Panc1 (cell line): ENCODE data around the gene PIAS1. TPM values are rescaled to one million over a fixed set of nuclear protein-coding genes. Genes with fewer than 3 reads are reported as not detected.
"Not testable (repeated sequence)": the region's sequence is repeated elsewhere in the genome, so short reads cannot be mapped to it uniquely, and the experiment has no call there.

Source experiments
- ATAC-seq: fragments of 200-7000 bp; cut with Tn5 transposase; 2 replicates; pipeline ENCODE4 v1.9.1; 2020; ENCODE audit warnings: mild to moderate bottlenecking, moderate library complexity
- BruUV-seq: library from RNA; stranded (reverse); fragments of 400-500 nt; replicated peaks from 2 replicates; lab custom pipeline; 2021; lab: Mats Ljungman, UMichigan
- CTCF ChIA-PET: fragments of 300-600 bp; sonication (Branson Sonifier 250); formaldehyde crosslinking; loops from one replicate; lab custom pipeline; 2022; ENCODE audit warnings: antibody characterized with exemption; lab: Charles Lee
- POLR2A ChIA-PET: fragments of 300-600 bp; sonication (Branson Sonifier 250); formaldehyde crosslinking; loops from one replicate; lab custom pipeline; 2022; ENCODE audit warnings: antibody characterized with exemption; lab: Charles Lee
- DNase-seq: peaks from one replicate; pipeline ENCODE4 v3.0.0-alpha.2; 2010; ENCODE audit warnings: low read depth, low spot score
- H3K27ac ChIP-seq: 2 replicates; pipeline ENCODE4 v1.5.1; 2011; ENCODE audit warnings: mild to moderate bottlenecking, low read length, inconsistent platforms
- H3K27me3 ChIP-seq: fragments of 200-500 bp; sonication (Bioruptor generic); 2 replicates; pipeline ENCODE4 v1.6.0; 2014; ENCODE audit warnings: low read length, inconsistent platforms; ENCODE audit not compliant: control insufficient read depth, insufficient read depth
- H3K36me3 ChIP-seq: fragments of 200-500 bp; sonication (Bioruptor generic); 2 replicates; pipeline ENCODE4 v1.5.1; 2014; ENCODE audit warnings: inconsistent platforms, mild to moderate bottlenecking, low read length, moderate library complexity; ENCODE audit not compliant: control insufficient read depth, insufficient read depth
- H3K4me1 ChIP-seq: 2 replicates; pipeline ENCODE4 v1.5.1; 2011; ENCODE audit warnings: inconsistent platforms, mild to moderate bottlenecking, low read length, moderate library complexity; ENCODE audit not compliant: control insufficient read depth, insufficient read depth
- H3K4me3 ChIP-seq, 2 experiments: 2 replicates each; pipeline ENCODE4 v1.5.1; 2011 to 2012; ENCODE audit warnings: low read depth in 2 of 2, low read length in 2 of 2, mild to moderate bottlenecking in 2 of 2, inconsistent platforms in 1 of 2, moderate library complexity in 1 of 2
- H3K9me3 ChIP-seq: fragments of 200-500 bp; sonication (Bioruptor generic); 2 replicates; pipeline ENCODE4 v1.5.1; 2014; ENCODE audit warnings: low read depth, mild to moderate bottlenecking, inconsistent platforms, low read length, moderate library complexity; ENCODE audit not compliant: control insufficient read depth, insufficient read depth
- POLR2AphosphoS5 ChIP-seq: IDR thresholded peaks from 2 replicates; pipeline ENCODE4 v1.6.1; 2012; ENCODE audit warnings: mild to moderate bottlenecking, low read depth, low read length, moderate library complexity
- SIN3A ChIP-seq: IDR thresholded peaks from 2 replicates; pipeline ENCODE4 v1.6.1; 2012; ENCODE audit warnings: low read depth, mild to moderate bottlenecking, low read length, moderate library complexity, borderline replicate concordance; ENCODE audit not compliant: insufficient read depth
- TCF7L2 ChIP-seq: IDR thresholded peaks from 2 replicates; pipeline ENCODE4 v1.6.1; 2011; ENCODE audit warnings: mild to moderate bottlenecking, low read depth, low read length, inconsistent platforms
- in situ Hi-C: cut with HindIII; loops from 2 replicates; pipeline ENCODE4 v1.10.0; 2016; ENCODE audit warnings: low sequenced_read_pairs, low pct_unique_long_range_greater_than_20kb
- intact Hi-C: fragments of 100-400 bp; cut with micrococcal nuclease; formaldehyde crosslinking; loops from one replicate; pipeline ENCODE4 v1.10.0; 2022; ENCODE audit not compliant: unreplicated experiment
- total RNA-seq: library from RNA; stranded (reverse); gene quantifications from one replicate; pipeline ENCODE4 v1.2.1, GENCODE V29; 2021; ENCODE audit not compliant: unreplicated experiment
- TF ChIP-seq, protein P1 (sequence below), 2 experiments: IDR thresholded peaks; 2 replicates each; pipeline ENCODE4 v1.6.1; 2011 to 2012; ENCODE audit warnings: low read depth in 2 of 2, control low read depth in 1 of 2, low read length in 1 of 2, mild to moderate bottlenecking in 1 of 2, moderate library complexity in 1 of 2; ENCODE audit not compliant: insufficient read depth in 1 of 2
- TF ChIP-seq, protein P2 (sequence below): fragments of 450-650 bp; IDR thresholded peaks from 2 replicates; pipeline ENCODE4 v1.5.1; 2017; ENCODE audit warnings: mild to moderate bottlenecking

Gene PIAS1
- total RNA-seq, 1 experiment from 2014 or later = 44.5 TPM

DNA sequence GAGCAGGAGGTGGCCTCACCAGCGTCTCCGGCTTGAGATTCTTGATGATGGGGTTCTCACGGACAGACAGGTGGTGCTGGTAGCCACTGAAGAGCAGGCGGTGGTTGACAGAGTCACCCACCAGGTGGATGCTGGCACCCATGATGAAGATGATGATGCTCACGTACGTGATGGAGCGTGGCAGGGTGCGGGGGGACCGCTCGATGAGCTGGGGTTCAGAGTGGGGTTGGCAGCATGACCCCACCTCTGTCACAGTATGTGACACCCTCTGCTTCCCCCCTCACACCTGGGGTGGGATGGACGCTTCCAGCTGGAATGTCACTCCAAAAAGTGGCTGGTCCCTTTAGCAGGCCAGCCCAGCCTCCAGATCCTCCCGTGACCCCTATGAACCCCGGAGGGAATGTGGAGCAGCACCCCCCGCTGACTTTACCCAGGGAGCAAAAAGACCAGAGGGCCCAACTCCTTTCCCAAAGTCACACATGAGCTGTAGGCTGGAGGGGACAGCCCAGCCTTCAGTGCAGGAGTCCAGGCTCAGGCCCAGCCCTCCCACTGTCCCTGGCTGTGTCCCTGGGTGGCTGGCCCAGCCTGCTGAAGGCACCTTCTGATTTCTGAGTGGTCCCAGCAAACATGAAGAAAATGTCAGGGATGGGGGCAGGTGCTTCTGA is 157.7 kb downstream of the PIAS1 start:
- BruUV-seq = no TSS peak
- intact Hi-C loops = no loop called here
- H3K4me1 ChIP-seq = peaks cover 2% of the 10 kb centered on the region
- in situ Hi-C loops = no loop called here
- H3K9me3 ChIP-seq = no peaks in the 10 kb centered on the region
- ATAC-seq (no peak), DNase-seq (no peak)
- H3K36me3 ChIP-seq = no peaks in the 10 kb centered on the region
- ChIA-PET POLR2A (interaction anchor here (0.6 kb wide), 1 partner anchor 779 kb away, joined by 3 read pairs; no protein-coding TSS in a partner anchor), CTCF (no interaction called here)
- H3K27me3 ChIP-seq = no peaks in the 10 kb centered on the region
- TF ChIP-seq POLR2AphosphoS5 (no peak), SIN3A (no peak), TCF7L2 (no peak)
- TF ChIP-seq, protein P1, sequence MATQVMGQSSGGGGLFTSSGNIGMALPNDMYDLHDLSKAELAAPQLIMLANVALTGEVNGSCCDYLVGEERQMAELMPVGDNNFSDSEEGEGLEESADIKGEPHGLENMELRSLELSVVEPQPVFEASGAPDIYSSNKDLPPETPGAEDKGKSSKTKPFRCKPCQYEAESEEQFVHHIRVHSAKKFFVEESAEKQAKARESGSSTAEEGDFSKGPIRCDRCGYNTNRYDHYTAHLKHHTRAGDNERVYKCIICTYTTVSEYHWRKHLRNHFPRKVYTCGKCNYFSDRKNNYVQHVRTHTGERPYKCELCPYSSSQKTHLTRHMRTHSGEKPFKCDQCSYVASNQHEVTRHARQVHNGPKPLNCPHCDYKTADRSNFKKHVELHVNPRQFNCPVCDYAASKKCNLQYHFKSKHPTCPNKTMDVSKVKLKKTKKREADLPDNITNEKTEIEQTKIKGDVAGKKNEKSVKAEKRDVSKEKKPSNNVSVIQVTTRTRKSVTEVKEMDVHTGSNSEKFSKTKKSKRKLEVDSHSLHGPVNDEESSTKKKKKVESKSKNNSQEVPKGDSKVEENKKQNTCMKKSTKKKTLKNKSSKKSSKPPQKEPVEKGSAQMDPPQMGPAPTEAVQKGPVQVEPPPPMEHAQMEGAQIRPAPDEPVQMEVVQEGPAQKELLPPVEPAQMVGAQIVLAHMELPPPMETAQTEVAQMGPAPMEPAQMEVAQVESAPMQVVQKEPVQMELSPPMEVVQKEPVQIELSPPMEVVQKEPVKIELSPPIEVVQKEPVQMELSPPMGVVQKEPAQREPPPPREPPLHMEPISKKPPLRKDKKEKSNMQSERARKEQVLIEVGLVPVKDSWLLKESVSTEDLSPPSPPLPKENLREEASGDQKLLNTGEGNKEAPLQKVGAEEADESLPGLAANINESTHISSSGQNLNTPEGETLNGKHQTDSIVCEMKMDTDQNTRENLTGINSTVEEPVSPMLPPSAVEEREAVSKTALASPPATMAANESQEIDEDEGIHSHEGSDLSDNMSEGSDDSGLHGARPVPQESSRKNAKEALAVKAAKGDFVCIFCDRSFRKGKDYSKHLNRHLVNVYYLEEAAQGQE (IDR thresholded peaks at IDR 0.05; ENCODE audit: insufficient read depth in 1 of 2, low read depth in 2 of 2, low read length in 1 of 2) = no peak
- TF ChIP-seq, protein P2, sequence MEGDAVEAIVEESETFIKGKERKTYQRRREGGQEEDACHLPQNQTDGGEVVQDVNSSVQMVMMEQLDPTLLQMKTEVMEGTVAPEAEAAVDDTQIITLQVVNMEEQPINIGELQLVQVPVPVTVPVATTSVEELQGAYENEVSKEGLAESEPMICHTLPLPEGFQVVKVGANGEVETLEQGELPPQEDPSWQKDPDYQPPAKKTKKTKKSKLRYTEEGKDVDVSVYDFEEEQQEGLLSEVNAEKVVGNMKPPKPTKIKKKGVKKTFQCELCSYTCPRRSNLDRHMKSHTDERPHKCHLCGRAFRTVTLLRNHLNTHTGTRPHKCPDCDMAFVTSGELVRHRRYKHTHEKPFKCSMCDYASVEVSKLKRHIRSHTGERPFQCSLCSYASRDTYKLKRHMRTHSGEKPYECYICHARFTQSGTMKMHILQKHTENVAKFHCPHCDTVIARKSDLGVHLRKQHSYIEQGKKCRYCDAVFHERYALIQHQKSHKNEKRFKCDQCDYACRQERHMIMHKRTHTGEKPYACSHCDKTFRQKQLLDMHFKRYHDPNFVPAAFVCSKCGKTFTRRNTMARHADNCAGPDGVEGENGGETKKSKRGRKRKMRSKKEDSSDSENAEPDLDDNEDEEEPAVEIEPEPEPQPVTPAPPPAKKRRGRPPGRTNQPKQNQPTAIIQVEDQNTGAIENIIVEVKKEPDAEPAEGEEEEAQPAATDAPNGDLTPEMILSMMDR = no peak
- H3K4me3 ChIP-seq = no peak overlapping the region
- no peak overlapping the region for H3K27ac ChIP-seq

DNA sequence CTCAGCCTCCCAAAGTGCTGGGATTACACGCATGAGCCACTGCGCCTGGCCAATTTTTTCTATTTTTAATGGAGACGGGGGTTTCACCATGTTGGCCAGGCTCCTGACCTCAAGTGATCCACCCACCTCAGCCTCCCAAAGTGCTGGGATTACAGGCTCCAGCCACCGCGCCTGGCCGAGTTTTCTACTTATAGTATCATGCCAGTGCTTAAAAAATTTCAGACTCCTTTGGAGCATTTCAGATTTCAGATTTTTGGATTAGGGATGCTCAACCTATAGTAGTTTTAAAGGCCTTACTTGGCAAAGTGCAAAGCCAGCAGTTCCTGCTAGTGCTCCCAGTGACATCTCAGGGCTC is 159.4 kb downstream of the PIAS1 start:
- H3K36me3 ChIP-seq, DNase-seq, H3K27me3 ChIP-seq, H3K4me3 ChIP-seq, intact Hi-C loops, H3K27ac ChIP-seq, CTCF ChIA-PET, ATAC-seq, BruUV-seq, H3K4me1 ChIP-seq, in situ Hi-C loops, H3K9me3 ChIP-seq: not testable (repeated sequence)
- POLR2A ChIA-PET = interaction anchor here (0.6 kb wide), 1 partner anchor 1715 kb away, joined by 4 read pairs; no protein-coding TSS in a partner anchor
